HepG2 (cell line): ENCODE data around the gene ARL5B. TPM values are rescaled to one million over a fixed set of nuclear protein-coding genes. Genes with fewer than 3 reads are reported as not detected.

ENCODE experiments used
- AGO2 ChIP-seq: fragments of 200-400 bp; formaldehyde crosslinking; optimal IDR thresholded peaks from 2 replicates; pipeline ENCODE3; 2017; ENCODE audit warnings: mild to moderate bottlenecking, low read depth, low read length, moderate library complexity
- CCDC6 ChIP-seq: sonication (generic); formaldehyde crosslinking; IDR thresholded peaks from 2 replicates; pipeline ENCODE4 v1.8.1; 2022; ENCODE audit warnings: mild to moderate bottlenecking, missing genetic modification reagents, moderate library complexity
- E2F5 ChIP-seq: sonication (generic); formaldehyde crosslinking; conservative IDR thresholded peaks from 2 replicates; pipeline ENCODE4 v1.4.0; 2020; ENCODE audit warnings: missing genetic modification reagents
- KDM3A ChIP-seq: IDR thresholded peaks from 2 replicates; pipeline ENCODE4 v1.6.1; 2018; ENCODE audit warnings: low read depth, missing compliant biosample characterization
- RAD21 ChIP-seq: fragments of 450-650 bp; formaldehyde crosslinking; IDR thresholded peaks from 2 replicates; pipeline ENCODE4 v1.5.0; 2020; ENCODE audit warnings: mild to moderate bottlenecking
- SIX4 ChIP-seq: sonication (generic); formaldehyde crosslinking; IDR thresholded peaks from 2 replicates; pipeline ENCODE4 v1.4.0; 2020; ENCODE audit warnings: missing genetic modification reagents
- SKIL ChIP-seq: sonication (generic); formaldehyde crosslinking; IDR thresholded peaks from 2 replicates; pipeline ENCODE4 v1.8.0; 2022; ENCODE audit warnings: missing genetic modification reagents, mild to moderate bottlenecking, moderate library complexity, borderline replicate concordance
- TAF15 ChIP-seq: fragments of 200-400 bp; formaldehyde crosslinking; IDR thresholded peaks from one replicate; pipeline ENCODE4 v1.6.1; 2018; ENCODE audit warnings: mild to moderate bottlenecking, low read depth, low read length; ENCODE audit not compliant: poor library complexity, severe bottlenecking
- ZFP91 ChIP-seq: sonication (generic); formaldehyde crosslinking; IDR thresholded peaks from 2 replicates; pipeline ENCODE4 v1.9.0; 2022; ENCODE audit warnings: missing genetic modification reagents, mild to moderate bottlenecking, borderline replicate concordance
- ZHX2 ChIP-seq, 2 experiments: sonication (generic) in 1 of 2; formaldehyde crosslinking in 1 of 2; IDR thresholded peaks; 2 replicates each; pipeline versions ENCODE4 v1.6.1 to v1.9.0; 2014 to 2022; ENCODE audit warnings: antibody characterized with exemption in 1 of 2, borderline replicate concordance in 1 of 2, inconsistent platforms in 1 of 2, low read depth in 1 of 2, missing genetic modification reagents in 1 of 2
- ZNF251 ChIP-seq: sonication (generic); formaldehyde crosslinking; IDR thresholded peaks from 2 replicates; pipeline ENCODE4 v1.9.0; 2021; ENCODE audit warnings: mild to moderate bottlenecking, missing genetic modification reagents
- ZNF501 ChIP-seq: sonication (generic); formaldehyde crosslinking; IDR thresholded peaks from 2 replicates; pipeline ENCODE4 v1.5.1; 2020; ENCODE audit warnings: mild to moderate bottlenecking, moderate library complexity, missing genetic modification reagents
- ZNF510 ChIP-seq: sonication (generic); formaldehyde crosslinking; IDR thresholded peaks from 2 replicates; pipeline ENCODE4 v1.4.0; 2020; ENCODE audit warnings: low read depth, mild to moderate bottlenecking, missing genetic modification reagents
- ZNF766 ChIP-seq: sonication (generic); formaldehyde crosslinking; IDR thresholded peaks from 2 replicates; pipeline ENCODE4 v1.5.0; 2020; ENCODE audit warnings: missing genetic modification reagents, borderline replicate concordance
- ZSCAN30 ChIP-seq: sonication (generic); formaldehyde crosslinking; IDR thresholded peaks from 2 replicates; pipeline ENCODE4 v1.5.0; 2020; ENCODE audit warnings: mild to moderate bottlenecking, missing genetic modification reagents
- polyA plus RNA-seq, 8 experiments: library from polyadenylated mRNA; depleted of rRNA in 3 of 8; stranded (reverse) in 7 of 8; unstranded in 1 of 8; fragments of >200 nt; fragmentation: Illumina TruSeq in 4 of 8; extraction: Trizol in 4 of 8; gene quantifications; 2 replicates each; pipeline versions ENCODE4 v1.2.1 to v1.2.3, GENCODE V29; 2011 to 2016; ENCODE audit warnings: low read depth in 4 of 8, missing spikeins in 1 of 8, mixed read lengths in 1 of 8; ENCODE audit not compliant: insufficient read depth in 1 of 8
- total RNA-seq, 5 experiments: library from RNA; depleted of rRNA; stranded (reverse); fragments of >200 nt; fragmentation: Illumina TruSeq; extraction: Trizol; gene quantifications; 2 replicates each; pipeline ENCODE4 v1.2.3, GENCODE V29; 2016; ENCODE audit warnings: low read depth in 1 of 5

Gene ARL5B
- total and polyA plus RNA-seq, 2 of the 13 experiments (the other 11 are each of a cell fraction or from before 2014, with no cell fraction given) = 26.6 to 32.7 TPM

- TF ChIP-seq ZHX2 (IDR thresholded peaks at IDR 0.05; ENCODE audit: low read depth) = peak; percentile 78
- TF ChIP-seq ZHX2 (CRISPR knock-in tag; IDR thresholded peaks at IDR 0.05; ENCODE audit: borderline replicate concordance) = no peak
- no peak for TF ChIP-seq KDM3A (CRISPR knock-in tag)
- peak; percentile 61; the same call in 1 of the 2 replicates for TF ChIP-seq E2F5 (CRISPR knock-in tag)
- TF ChIP-seq ZNF251 = no peak
- no peak for TF ChIP-seq SIX4 (CRISPR knock-in tag)
- peak; percentile 50 for TF ChIP-seq AGO2
- no peak for TF ChIP-seq CCDC6
- no peak for TF ChIP-seq ZNF766 (CRISPR knock-in tag)
- TF ChIP-seq ZFP91 (CRISPR knock-in tag) = peak; percentile 90
- no peak for TF ChIP-seq RAD21 (CRISPR knock-in tag)
- TF ChIP-seq TAF15 = no peak
- TF ChIP-seq SKIL (CRISPR knock-in tag) = no peak
- no peak for TF ChIP-seq ZSCAN30
- TF ChIP-seq ZNF501 = peak; percentile 93
- TF ChIP-seq ZNF510 (CRISPR knock-in tag) = no peak
Observed at GRCh38 chr10:18651324-18652007, 7.8 kb upstream of the ARL5B start, which contains the start of gene NSUN6 (continued).
